Endothelial cell of umbilical vein (primary cell): ENCODE measurements around the gene HTR2C. TPM values are rescaled to one million over a fixed set of nuclear protein-coding genes. Genes with fewer than 3 reads are reported as not detected.

ENCODE experiments used
- BruUV-seq: library from RNA; stranded (reverse); fragments of 400-500 nt; replicated peaks from 2 replicates; lab custom pipeline; 2021; lab: Mats Ljungman, UMichigan
- CTCF ChIA-PET: fragments of 300-600, 350-600 bp; sonication (Branson Sonifier 250); formaldehyde crosslinking; loops from one replicate; lab custom pipeline; 2021; ENCODE audit warnings: antibody characterized with exemption, inconsistent platforms; lab: Charles Lee
- POLR2A ChIA-PET: fragments of 300-600, 350-600 bp; sonication (Branson Sonifier 250); formaldehyde crosslinking; loops from one replicate; lab custom pipeline; 2021; ENCODE audit warnings: antibody characterized with exemption, inconsistent platforms; lab: Charles Lee
- DNase-seq: peaks from one replicate; pipeline ENCODE4 v3.0.0-alpha.2; 2011; ENCODE audit warnings: low read depth, low spot score
- FAIRE-seq: peaks from 2 replicates; lab custom pipeline; 2011; peaks lifted over from hg19 to GRCh38; lab: Jason Lieb, UNC
- H2AFZ ChIP-seq: 2 replicates; pipeline ENCODE4 v1.6.0; 2012; ENCODE audit warnings: low read depth, low read length, control low read depth, inconsistent platforms
- H3K27ac ChIP-seq: 2 replicates; pipeline ENCODE4 v1.5.1; 2011; ENCODE audit warnings: low read depth, mild to moderate bottlenecking, control low read depth, low read length, moderate library complexity; ENCODE audit not compliant: insufficient read depth
- H3K27me3 ChIP-seq, 2 experiments: 2 replicates each; pipeline versions ENCODE4 v1.6.0 to v1.6.1; 2011; ENCODE audit warnings: low read length in 2 of 2, mixed read lengths in 1 of 2; ENCODE audit not compliant: control insufficient read depth in 2 of 2, insufficient read depth in 2 of 2
- H3K36me3 ChIP-seq, 2 experiments: 2 replicates in 1 of 2; 3 replicates in 1 of 2; pipeline ENCODE4 v1.5.1; 2011; ENCODE audit warnings: low read length in 2 of 2, mild to moderate bottlenecking in 1 of 2, moderate library complexity in 1 of 2; ENCODE audit not compliant: control insufficient read depth in 2 of 2, insufficient read depth in 2 of 2; ENCODE audit errors: extremely low read depth in 1 of 2
- H3K4me1 ChIP-seq: 3 replicates; pipeline ENCODE4 v1.5.1; 2011; ENCODE audit warnings: mild to moderate bottlenecking, low read length; ENCODE audit not compliant: control insufficient read depth, insufficient read depth; ENCODE audit errors: extremely low read depth
- H3K4me2 ChIP-seq: 2 replicates; pipeline ENCODE4 v1.6.1; 2011; ENCODE audit warnings: low read length, control low read depth, mixed read lengths; ENCODE audit not compliant: insufficient read depth
- H3K4me3 ChIP-seq, 3 experiments: fragments of 200-600 bp in 1 of 3; sonication (generic), shearing (Covaris generic) in 1 of 3; replicated peaks in 1 of 3; 2 replicates each; pipeline ENCODE4 v1.5.1; 2011 to 2016; ENCODE audit warnings: control low read depth in 3 of 3, low read length in 3 of 3, mild to moderate bottlenecking in 2 of 3, inconsistent platforms in 1 of 3, low read depth in 1 of 3, moderate library complexity in 1 of 3; ENCODE audit not compliant: insufficient read depth in 1 of 3
- H3K79me2 ChIP-seq: 2 replicates; pipeline ENCODE4 v1.6.0; 2012; ENCODE audit warnings: low read length, inconsistent platforms; ENCODE audit not compliant: control insufficient read depth, insufficient read depth
- H3K9ac ChIP-seq: replicated peaks from 2 replicates; pipeline ENCODE3; 2011; ENCODE audit warnings: low read length, control low read depth; ENCODE audit not compliant: insufficient read depth; ENCODE audit errors: extremely low read depth
- H3K9me1 ChIP-seq: replicated peaks from 3 replicates; pipeline ENCODE4 v1.6.0; 2011; ENCODE audit warnings: mild to moderate bottlenecking, low read length; ENCODE audit not compliant: control insufficient read depth, insufficient read depth; ENCODE audit errors: extremely low read depth
- H3K9me3 ChIP-seq: replicated peaks from 2 replicates; pipeline ENCODE4 v1.5.1; 2012; ENCODE audit warnings: low read length, inconsistent platforms; ENCODE audit not compliant: control insufficient read depth, insufficient read depth
- H4K20me1 ChIP-seq: replicated peaks from 2 replicates; pipeline ENCODE3; 2011; ENCODE audit warnings: mild to moderate bottlenecking, low read length; ENCODE audit not compliant: control insufficient read depth, insufficient read depth; ENCODE audit errors: extremely low read depth
- CTCF ChIP-seq, 2 donors: IDR thresholded peaks; 1 replicate in 1 of 2; 2 replicates in 1 of 2; pipeline ENCODE4 v1.5.1; 2011; ENCODE audit warnings: low read length in 2 of 2, mild to moderate bottlenecking in 2 of 2, moderate library complexity in 2 of 2, control low read depth in 1 of 2, inconsistent platforms in 1 of 2, low read depth in 1 of 2; ENCODE audit not compliant: insufficient read depth in 1 of 2; ENCODE audit errors: extremely low read depth in 1 of 2
- EZH2 ChIP-seq: IDR thresholded peaks from 2 replicates; pipeline ENCODE4 v1.6.1; 2012; ENCODE audit warnings: borderline replicate concordance, low read depth, mild to moderate bottlenecking, moderate library complexity, low read length, inconsistent platforms; ENCODE audit not compliant: severe bottlenecking
- FOS ChIP-seq: IDR thresholded peaks from 2 replicates; pipeline ENCODE4 v1.6.1; 2011; ENCODE audit warnings: mild to moderate bottlenecking, low read length, moderate library complexity, borderline replicate concordance; ENCODE audit not compliant: insufficient read depth
- GATA2 ChIP-seq: IDR thresholded peaks from 2 replicates; pipeline ENCODE4 v1.7.0; 2011; ENCODE audit warnings: low read depth, mild to moderate bottlenecking, moderate library complexity, mixed read lengths, low read length; ENCODE audit not compliant: insufficient read length, insufficient read depth
- JUN ChIP-seq: IDR thresholded peaks from 2 replicates; pipeline ENCODE4 v1.6.1; 2011; ENCODE audit warnings: borderline replicate concordance, low read depth; ENCODE audit not compliant: insufficient read length, insufficient read depth
- MAX ChIP-seq: IDR thresholded peaks from 2 replicates; pipeline ENCODE4 v1.6.1; 2011; ENCODE audit not compliant: insufficient read depth, insufficient read length
- MYC ChIP-seq: IDR thresholded peaks from one replicate; pipeline ENCODE4 v1.6.1; 2011; ENCODE audit warnings: mild to moderate bottlenecking, low read depth, low read length
- POLR2A ChIP-seq: IDR thresholded peaks from 2 replicates; pipeline ENCODE4 v1.6.1; 2012; ENCODE audit warnings: low read depth, mild to moderate bottlenecking, control low read depth, low read length
- POLR2AphosphoS5 ChIP-seq: IDR thresholded peaks from 2 replicates; pipeline ENCODE4 v1.6.1; 2012; ENCODE audit warnings: low read depth, mild to moderate bottlenecking, control low read depth, low read length, moderate library complexity; ENCODE audit not compliant: insufficient read depth
- dilution Hi-C: fragments of 300-500 bp; cut with MboI; formaldehyde crosslinking; loops from one replicate; pipeline ENCODE4 v1.15.0; 2019; ENCODE audit warnings: low sequenced_read_pairs; ENCODE audit not compliant: extremely low pct_ligation_motif_present
- intact Hi-C: fragments of 100-400 bp; cut with micrococcal nuclease; formaldehyde crosslinking; loops from one replicate; pipeline ENCODE4 v1.10.0; 2022
- polyA plus RNA-seq, 4 experiments: library from polyadenylated mRNA; depleted of rRNA in 3 of 4; stranded (reverse) in 3 of 4; unstranded in 1 of 4; fragments of >200 nt; gene quantifications; 2 replicates each; pipeline versions ENCODE4 v1.2.1 to v1.2.3, GENCODE V29; 2011 to 2012; ENCODE audit warnings: missing spikeins in 1 of 4
- total RNA-seq: library from RNA; stranded (reverse); gene quantifications from 2 replicates; pipeline ENCODE4 v1.2.3, GENCODE V29; 2021

HTR2C gene
- total and polyA plus RNA-seq, 2 donors (not counting 3 experiments of a cell fraction or from before 2014, with no cell fraction given): not detected

- no TSS peak for BruUV-seq
- Histone ChIP-seq H3K4me2 (no peak overlapping the region), H3K4me3 (no peak overlapping the region), H2AFZ (no peak overlapping the region), H4K20me1 (no peaks in the 10 kb centered on the region), H3K9ac (no peak overlapping the region), H3K9me3 (no peaks in the 10 kb centered on the region), H3K9me1 (no peaks in the 10 kb centered on the region), H3K27ac (no peak overlapping the region), H3K36me3 (no peaks in the 10 kb centered on the region), H3K79me2 (no peaks in the 10 kb centered on the region), H3K27me3 (no peaks in the 10 kb centered on the region), H3K4me1 (no peaks in the 10 kb centered on the region)
- FAIRE-seq (no peak), DNase-seq (no peak)
- no peak for TF ChIP-seq MAX
- TF ChIP-seq FOS: no peak
- TF ChIP-seq POLR2A: no peak
- intact Hi-C loops (no loop called here), dilution Hi-C loops (no loop called here)
- CTCF ChIA-PET: no interaction called here
- POLR2A ChIA-PET: no interaction called here
Observed at GRCh38 chrX:114819509-114819908, 235.6 kb downstream of the HTR2C start.

- POLR2A ChIA-PET: no interaction called here
- no peaks in the 10 kb centered on the region for H3K9me1 ChIP-seq
- no peak overlapping the region for H3K9ac ChIP-seq
- BruUV-seq: no TSS peak
- no peaks in the 10 kb centered on the region for H3K36me3 ChIP-seq
- no peaks in the 10 kb centered on the region for H3K27me3 ChIP-seq
- H4K20me1 ChIP-seq: no peaks in the 10 kb centered on the region
- H3K4me3 ChIP-seq: no peak overlapping the region
- H3K27ac ChIP-seq: no peak overlapping the region
- intact Hi-C loops (no loop called here), dilution Hi-C loops (no loop called here)
- DNase-seq: no peak
- CTCF ChIA-PET: no interaction called here
- H3K4me1 ChIP-seq: no peaks in the 10 kb centered on the region
- FAIRE-seq: no peak
- H3K9me3 ChIP-seq: no peaks in the 10 kb centered on the region
- no peaks in the 10 kb centered on the region for H3K79me2 ChIP-seq
- TF ChIP-seq CTCF (IDR thresholded peaks at IDR 0.05; ENCODE audit: extremely low read depth in 1 of 2, insufficient read depth in 1 of 2, low read depth in 1 of 2, low read length in 2 of 2): no peak
- no peak for TF ChIP-seq POLR2A
- TF ChIP-seq FOS: no peak
- no peak for TF ChIP-seq MYC
- no peak for TF ChIP-seq JUN
- no peak for TF ChIP-seq GATA2
- no peak for TF ChIP-seq POLR2AphosphoS5
- TF ChIP-seq MAX: no peak
- TF ChIP-seq EZH2: no peak
- H2AFZ ChIP-seq: no peak overlapping the region
- no peak overlapping the region for H3K4me2 ChIP-seq
Observed at GRCh38 chrX:114841051-114841450, 257.2 kb downstream of the HTR2C start.
